HEK293T (cell line): Measurements from ENCODE around the gene TUB.

Experiments
- ARNT ChIP-seq: fragments of 450-650 bp; IDR thresholded peaks from 2 replicates; pipeline ENCODE4 v1.6.1; 2017; ENCODE audit warnings: mild to moderate bottlenecking
- ELF4 ChIP-seq: fragments of 450-650 bp; IDR thresholded peaks from 2 replicates; pipeline ENCODE4 v1.6.1; 2017; ENCODE audit warnings: antibody characterized with exemption
- SP1 ChIP-seq: fragments of 450-650 bp; IDR thresholded peaks from 2 replicates; pipeline ENCODE4 v1.6.1; 2017
- SUZ12 ChIP-seq: fragments of 450-650 bp; IDR thresholded peaks from 2 replicates; pipeline ENCODE4 v1.6.1; 2016; ENCODE audit warnings: mild to moderate bottlenecking

GRCh38 chr11:8096575-8096974 lies 15.6 kb downstream of the TUB start:
- TF ChIP-seq SP1 (no peak), SUZ12 (no peak), ELF4 (no peak), ARNT (no peak)
